NCI-H1694 (cell line): ENCODE measurements around the gene PRM3.

Experiments used
- DNase-seq: peaks from one replicate; lab custom pipeline; 2025; lab: John Stamatoyannopoulos, UW

The PRM3 gene

DNA sequence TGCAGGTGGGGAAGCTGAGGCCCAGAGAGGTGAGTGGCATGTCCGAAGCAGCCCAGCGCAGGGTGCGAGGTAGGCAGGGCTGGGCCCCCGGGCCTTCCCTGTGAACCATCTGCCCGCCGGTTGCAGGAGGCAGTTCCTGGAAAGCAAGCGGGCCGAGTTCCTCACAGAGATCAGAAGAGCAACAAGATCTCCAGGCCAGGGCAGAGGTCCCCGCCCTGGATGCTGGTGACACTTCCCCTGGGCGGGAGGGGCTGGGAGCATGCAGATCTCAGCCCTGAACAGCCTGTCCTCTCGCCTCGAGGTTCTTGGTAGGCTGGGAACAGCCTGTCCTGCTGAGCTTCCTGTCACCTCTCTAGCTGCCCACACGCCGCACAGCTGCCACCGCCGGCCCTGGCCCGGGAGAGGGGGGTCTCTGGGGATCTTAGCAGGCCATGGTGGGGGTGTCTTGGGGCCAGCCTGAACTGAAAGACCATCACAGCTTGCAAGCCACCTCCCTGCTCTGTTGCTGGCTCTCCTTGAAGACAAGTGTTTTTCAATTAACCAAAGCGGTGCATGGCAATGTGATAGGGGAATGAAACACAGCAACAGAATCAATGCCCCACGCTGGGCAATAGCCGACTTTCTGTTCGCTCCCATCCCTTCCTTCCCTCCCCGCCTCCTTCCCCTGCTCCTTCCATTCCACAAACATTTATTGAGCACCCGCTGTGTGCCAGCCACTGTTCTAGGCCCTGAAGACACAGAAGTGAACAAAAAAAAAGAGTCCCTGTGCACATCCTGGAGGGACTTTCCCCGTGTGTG lies 49.1 kb downstream of the PRM3 start:
- no peak for DNase-seq
